ENCODE data around the gene DENND4B. TPM values are rescaled to one million over a fixed set of nuclear protein-coding genes. Genes with fewer than 3 reads are reported as not detected.

The DENND4B gene
- total and polyA plus RNA-seq, 2 experiments from 2014 or later, result 3.9 to 6.1 TPM

- DNase-seq, result no peak
- H4K20me1 ChIP-seq (ENCODE audit: insufficient read depth), result no peaks in the 10 kb centered on the region
- no peak overlapping the region for H2AFZ ChIP-seq
- WGBS, 2 experiments (ENCODE audit: low coverage in 1 of 2, low lambda C conversion rate in 2 of 2, missing lambda C conversion rate in 2 of 2), result 81 to 88% methylated on average over 5 of the region's 5 CpGs
- H3K4me3 ChIP-seq, result no peak overlapping the region
- H3K27ac ChIP-seq, result no peak overlapping the region
- no peaks in the 10 kb centered on the region for H3K9me2 ChIP-seq (ENCODE audit: insufficient read depth)
- no peaks in the 10 kb centered on the region for H3K36me3 ChIP-seq (ENCODE audit: low read depth)
- H3K4me2 ChIP-seq (ENCODE audit: unreplicated experiment), result no peak overlapping the region
- no peaks in the 10 kb centered on the region for H3K79me2 ChIP-seq (ENCODE audit: insufficient read depth)
- no peak for TF ChIP-seq EZH2phosphoT487 (IDR thresholded peaks at IDR 0.05; ENCODE audit: insufficient read depth, low read depth)
- TF ChIP-seq EZH2 (IDR thresholded peaks at IDR 0.05; ENCODE audit: insufficient read depth, poor library complexity, severe bottlenecking), result no peak
- no peak overlapping the region for H3K9ac ChIP-seq
- in situ Hi-C loops (cut with MboI), result no loop called here
- H3F3A ChIP-seq (ENCODE audit: insufficient read depth), result peaks cover 12% of the 10 kb centered on the region
- H3K27me3 ChIP-seq (replicated peaks; ENCODE audit: insufficient read depth), result no peaks in the 10 kb centered on the region
- peaks cover 8% of the 10 kb centered on the region for H3K4me1 ChIP-seq (ENCODE audit: insufficient read depth)
- no peaks in the 10 kb centered on the region for H3K9me3 ChIP-seq (ENCODE audit: low read depth)
These were observed 17.1 kb downstream of the DENND4B start for GRCh38 chr1:153929426-153929825.

- H2AFZ ChIP-seq, result no peak overlapping the region
These were observed 17.7 kb downstream of the DENND4B start for GRCh38 chr1:153928791-153929341.

GRCh38 chr1:153928245-153928644, 18.3 kb downstream of the DENND4B start:
- Histone ChIP-seq H4K20me1 (ENCODE audit: insufficient read depth) (no peaks in the 10 kb centered on the region), H3K27ac (no peak overlapping the region), H3K9me3 (ENCODE audit: low read depth) (no peaks in the 10 kb centered on the region), H3K4me3 (no peak overlapping the region), H3K27me3 (replicated peaks; ENCODE audit: insufficient read depth) (no peaks in the 10 kb centered on the region), H3K36me3 (ENCODE audit: low read depth) (no peaks in the 10 kb centered on the region), H2AFZ (no peak overlapping the region), H3K4me1 (ENCODE audit: insufficient read depth) (peaks cover 17% of the 10 kb centered on the region), H3K9ac (no peak overlapping the region), H3K9me2 (ENCODE audit: insufficient read depth) (no peaks in the 10 kb centered on the region), H3K4me2 (ENCODE audit: unreplicated experiment) (no peak overlapping the region), H3F3A (ENCODE audit: insufficient read depth) (peaks cover 23% of the 10 kb centered on the region), H3K79me2 (ENCODE audit: insufficient read depth) (no peaks in the 10 kb centered on the region)
- no peak for DNase-seq
- in situ Hi-C loops (cut with MboI), result no loop called here
- TF ChIP-seq EZH2phosphoT487 (IDR thresholded peaks at IDR 0.05; ENCODE audit: insufficient read depth, low read depth), result no peak
- TF ChIP-seq EZH2 (IDR thresholded peaks at IDR 0.05; ENCODE audit: insufficient read depth, poor library complexity, severe bottlenecking), result no peak
- WGBS, 2 experiments (ENCODE audit: low coverage in 1 of 2, low lambda C conversion rate in 2 of 2, missing lambda C conversion rate in 2 of 2), result 65 to 73% methylated on average over 1 of the region's 1 CpG

More at GRCh38 chr1:153928791-153929341, 17.7 kb downstream of the DENND4B start:
- H3K36me3 ChIP-seq (ENCODE audit: low read depth), result no peaks in the 10 kb centered on the region
- H3K27ac ChIP-seq, result no peak overlapping the region
- no peaks in the 10 kb centered on the region for H3K9me2 ChIP-seq (ENCODE audit: insufficient read depth)
- H4K20me1 ChIP-seq (ENCODE audit: insufficient read depth), result no peaks in the 10 kb centered on the region
- no peak for TF ChIP-seq EZH2 (IDR thresholded peaks at IDR 0.05; ENCODE audit: insufficient read depth, poor library complexity, severe bottlenecking)
- no peak for TF ChIP-seq EZH2phosphoT487 (IDR thresholded peaks at IDR 0.05; ENCODE audit: insufficient read depth, low read depth)
- no peaks in the 10 kb centered on the region for H3K79me2 ChIP-seq (ENCODE audit: insufficient read depth)
- DNase-seq, result peak; percentile 39
- no peak overlapping the region for H3K4me2 ChIP-seq (ENCODE audit: unreplicated experiment)
- H3K27me3 ChIP-seq (replicated peaks; ENCODE audit: insufficient read depth), result no peaks in the 10 kb centered on the region
- no peaks in the 10 kb centered on the region for H3K9me3 ChIP-seq (ENCODE audit: low read depth)
- no peak overlapping the region for H3K4me3 ChIP-seq
- in situ Hi-C loops (cut with MboI), result no loop called here
- peaks cover 13% of the 10 kb centered on the region for H3K4me1 ChIP-seq (ENCODE audit: insufficient read depth)
- no peak overlapping the region for H3K9ac ChIP-seq
- H3F3A ChIP-seq (ENCODE audit: insufficient read depth), result peaks cover 17% of the 10 kb centered on the region
- WGBS, 2 experiments (ENCODE audit: low coverage in 1 of 2, low lambda C conversion rate in 2 of 2, missing lambda C conversion rate in 2 of 2), result 42 to 49% methylated on average over 4 of the region's 4 CpGs

- no peaks in the 10 kb centered on the region for H3K9me3 ChIP-seq (ENCODE audit: low read depth)
- H4K20me1 ChIP-seq (ENCODE audit: insufficient read depth), result peaks cover 1% of the 10 kb centered on the region; the same call in 1 of the 2 replicates
- no peak overlapping the region for H2AFZ ChIP-seq
- peaks cover 33% of the 10 kb centered on the region for H3F3A ChIP-seq (ENCODE audit: insufficient read depth)
- peaks cover 9% of the 10 kb centered on the region for H3K79me2 ChIP-seq (ENCODE audit: insufficient read depth)
- no peaks in the 10 kb centered on the region for H3K36me3 ChIP-seq (ENCODE audit: low read depth)
- H3K27me3 ChIP-seq (replicated peaks; ENCODE audit: insufficient read depth), result no peaks in the 10 kb centered on the region
- no peak for DNase-seq
- in situ Hi-C loops (cut with MboI), result no loop called here
- TF ChIP-seq EZH2 (IDR thresholded peaks at IDR 0.05; ENCODE audit: insufficient read depth, poor library complexity, severe bottlenecking), result no peak
- no peak for TF ChIP-seq EZH2phosphoT487 (IDR thresholded peaks at IDR 0.05; ENCODE audit: insufficient read depth, low read depth)
- no peak overlapping the region for H3K4me3 ChIP-seq
- WGBS, 2 experiments (ENCODE audit: low coverage in 1 of 2, low lambda C conversion rate in 2 of 2, missing lambda C conversion rate in 2 of 2), result 73 to 75% methylated on average over 4 of the region's 4 CpGs
- H3K4me1 ChIP-seq (ENCODE audit: insufficient read depth), result peaks cover 18% of the 10 kb centered on the region
- no peaks in the 10 kb centered on the region for H3K9me2 ChIP-seq (ENCODE audit: insufficient read depth)
- H3K27ac ChIP-seq, result no peak overlapping the region
- no peak overlapping the region for H3K4me2 ChIP-seq (ENCODE audit: unreplicated experiment)
- H3K9ac ChIP-seq, result no peak overlapping the region
These were observed 20.1 kb downstream of the DENND4B start for GRCh38 chr1:153926405-153926804.
